Esophagus muscularis mucosa (tissue), 4 donors: Measurements from ENCODE around the gene LRP5.

ENCODE experiments used
- EP300 ChIP-seq: sonication (generic); formaldehyde crosslinking; IDR thresholded peaks from one replicate; pipeline ENCODE4 v1.6.1; 2017; ENCODE audit warnings: antibody characterized with exemption
- POLR2A ChIP-seq: fragments of 450-650 bp; IDR thresholded peaks from one replicate; pipeline ENCODE4 v1.6.1; 2017; ENCODE audit warnings: antibody characterized with exemption, moderate library complexity, mild to moderate bottlenecking, low read depth
- POLR2AphosphoS5 ChIP-seq, 2 donors: sonication (generic); formaldehyde crosslinking; IDR thresholded peaks; one replicate each; pipeline ENCODE4 v1.6.1; 2017; ENCODE audit warnings: antibody characterized with exemption in 2 of 2
- TF ChIP-seq, protein P1 (sequence below), 3 experiments: fragments of 200-600 bp in 2 of 3; fragments of 450-650 bp in 1 of 3; sonication (generic) in 2 of 3; IDR thresholded peaks; one replicate each; pipeline ENCODE4 v1.5.1; 2017 to 2019; ENCODE audit warnings: antibody characterized with exemption in 3 of 3, mild to moderate bottlenecking in 2 of 3, moderate library complexity in 1 of 3

DNA sequence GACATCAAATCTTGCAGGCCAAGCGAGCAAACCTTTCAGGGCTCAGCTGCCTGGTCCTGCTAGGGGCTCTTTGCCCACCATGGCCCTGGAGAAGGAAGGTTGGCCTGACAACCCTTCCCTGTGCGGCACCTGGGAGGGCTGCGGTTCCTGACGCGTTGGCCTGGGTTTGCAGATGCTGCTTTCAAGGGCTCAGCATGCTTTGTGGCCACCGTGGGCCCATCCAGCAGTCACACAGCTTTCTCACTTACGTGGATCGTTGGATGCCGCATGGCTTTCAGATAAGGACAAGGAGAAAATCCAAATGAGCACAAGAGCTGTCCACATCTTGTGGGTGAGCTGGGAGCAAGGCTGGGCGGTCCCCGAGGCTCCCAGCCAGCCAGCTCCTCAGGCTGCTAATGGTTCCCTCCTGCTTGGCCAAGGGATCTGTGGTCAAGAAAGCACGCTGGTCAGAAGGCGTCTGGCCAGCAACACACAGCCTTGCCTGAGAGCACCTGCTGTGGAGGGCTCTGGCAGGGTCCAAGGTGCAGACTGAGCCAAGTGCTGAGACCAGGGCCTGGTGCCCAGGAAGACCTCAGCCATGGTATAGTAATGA, 48.9 kb upstream of the LRP5 start:
- no peak for TF ChIP-seq POLR2AphosphoS5 (IDR thresholded peaks at IDR 0.05)
- TF ChIP-seq, protein P1, sequence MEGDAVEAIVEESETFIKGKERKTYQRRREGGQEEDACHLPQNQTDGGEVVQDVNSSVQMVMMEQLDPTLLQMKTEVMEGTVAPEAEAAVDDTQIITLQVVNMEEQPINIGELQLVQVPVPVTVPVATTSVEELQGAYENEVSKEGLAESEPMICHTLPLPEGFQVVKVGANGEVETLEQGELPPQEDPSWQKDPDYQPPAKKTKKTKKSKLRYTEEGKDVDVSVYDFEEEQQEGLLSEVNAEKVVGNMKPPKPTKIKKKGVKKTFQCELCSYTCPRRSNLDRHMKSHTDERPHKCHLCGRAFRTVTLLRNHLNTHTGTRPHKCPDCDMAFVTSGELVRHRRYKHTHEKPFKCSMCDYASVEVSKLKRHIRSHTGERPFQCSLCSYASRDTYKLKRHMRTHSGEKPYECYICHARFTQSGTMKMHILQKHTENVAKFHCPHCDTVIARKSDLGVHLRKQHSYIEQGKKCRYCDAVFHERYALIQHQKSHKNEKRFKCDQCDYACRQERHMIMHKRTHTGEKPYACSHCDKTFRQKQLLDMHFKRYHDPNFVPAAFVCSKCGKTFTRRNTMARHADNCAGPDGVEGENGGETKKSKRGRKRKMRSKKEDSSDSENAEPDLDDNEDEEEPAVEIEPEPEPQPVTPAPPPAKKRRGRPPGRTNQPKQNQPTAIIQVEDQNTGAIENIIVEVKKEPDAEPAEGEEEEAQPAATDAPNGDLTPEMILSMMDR (IDR thresholded peaks at IDR 0.05): no peak
- no peak for TF ChIP-seq POLR2A
- TF ChIP-seq EP300: no peak
